Mesenchymal stem cell (in vitro differentiated cells and primary cell): ENCODE results near the gene GFRA1.
A peak's percentile ranks its signal among the peaks of the same experiment; 100 is the strongest.

Experiments
- DNase-seq: peaks from one replicate; pipeline ENCODE4 v3.0.0-alpha.2; 2013
- H2AFZ ChIP-seq: one replicate; pipeline ENCODE4 v1.6.1; 2013; ENCODE audit warnings: low read depth, mild to moderate bottlenecking, control low read depth, inconsistent platforms, low read length, moderate library complexity
- H2AK5ac ChIP-seq: 2 replicates; pipeline ENCODE4 v1.6.1; 2013; ENCODE audit warnings: low read length, moderate library complexity, mild to moderate bottlenecking, inconsistent platforms; ENCODE audit not compliant: severe bottlenecking
- H2BK120ac ChIP-seq: one replicate; pipeline ENCODE4 v1.6.1; 2013; ENCODE audit warnings: low read depth, mild to moderate bottlenecking, inconsistent platforms, low read length, moderate library complexity
- H2BK12ac ChIP-seq, 2 experiments: one replicate each; pipeline ENCODE4 v1.6.1; 2013; ENCODE audit warnings: inconsistent platforms in 2 of 2, low read length in 2 of 2, mild to moderate bottlenecking in 2 of 2, moderate library complexity in 2 of 2, control low read depth in 1 of 2
- H2BK15ac ChIP-seq: one replicate; pipeline ENCODE4 v1.6.1; 2013; ENCODE audit warnings: mild to moderate bottlenecking, low read depth, inconsistent platforms; ENCODE audit not compliant: poor library complexity, severe bottlenecking
- H2BK5ac ChIP-seq: 2 replicates; pipeline ENCODE4 v1.6.1; 2013; ENCODE audit warnings: low read depth, mild to moderate bottlenecking, low read length, control low read depth, inconsistent platforms; ENCODE audit not compliant: poor library complexity, severe bottlenecking
- H3K14ac ChIP-seq, 2 experiments: one replicate each; pipeline ENCODE4 v1.6.1; 2013; ENCODE audit warnings: inconsistent platforms in 2 of 2, low read length in 2 of 2, control low read depth in 1 of 2, mild to moderate bottlenecking in 1 of 2, moderate library complexity in 1 of 2
- H3K18ac ChIP-seq, 2 experiments: one replicate each; pipeline ENCODE4 v1.6.1; 2013; ENCODE audit warnings: inconsistent platforms in 2 of 2, low read length in 2 of 2, control low read depth in 1 of 2, low read depth in 1 of 2, mild to moderate bottlenecking in 1 of 2
- H3K23ac ChIP-seq, 2 experiments: one replicate each; pipeline ENCODE4 v1.6.1; 2013; ENCODE audit warnings: inconsistent platforms in 2 of 2, low read length in 2 of 2, mild to moderate bottlenecking in 2 of 2, moderate library complexity in 2 of 2, control low read depth in 1 of 2
- H3K27ac ChIP-seq: 2 replicates; pipeline ENCODE4 v1.5.1; 2013; ENCODE audit warnings: mild to moderate bottlenecking, moderate library complexity, low read length, control low read depth, inconsistent platforms; ENCODE audit not compliant: poor library complexity, severe bottlenecking
- H3K27me3 ChIP-seq, 2 experiments: 2 replicates each; pipeline versions ENCODE4 v1.6.1 to v1.7.0; 2013; ENCODE audit warnings: low read length in 2 of 2, mild to moderate bottlenecking in 2 of 2, moderate library complexity in 2 of 2, control low read depth in 1 of 2, inconsistent platforms in 1 of 2; ENCODE audit not compliant: control insufficient read depth in 1 of 2, insufficient read depth in 1 of 2
- H3K36me3 ChIP-seq, 2 experiments: 2 replicates each; pipeline versions ENCODE4 v1.6.1 to v1.7.0; 2013; ENCODE audit warnings: low read length in 2 of 2, control low read depth in 1 of 2, inconsistent platforms in 1 of 2, low read depth in 1 of 2, mild to moderate bottlenecking in 1 of 2; ENCODE audit not compliant: insufficient read depth in 2 of 2, control insufficient read depth in 1 of 2
- H3K4ac ChIP-seq, 2 experiments: one replicate each; pipeline ENCODE4 v1.6.1; 2013; ENCODE audit warnings: inconsistent platforms in 2 of 2, low read length in 2 of 2, mild to moderate bottlenecking in 2 of 2, moderate library complexity in 2 of 2, control low read depth in 1 of 2, low read depth in 1 of 2
- H3K4me1 ChIP-seq: 2 replicates; pipeline ENCODE4 v1.6.1; 2013; ENCODE audit warnings: low read depth, low read length, control low read depth; ENCODE audit not compliant: control insufficient read depth, insufficient read depth
- H3K4me2 ChIP-seq: 2 replicates; pipeline ENCODE4 v1.6.1; 2013; ENCODE audit warnings: low read length, mild to moderate bottlenecking, inconsistent platforms; ENCODE audit not compliant: poor library complexity, severe bottlenecking
- H3K4me3 ChIP-seq, 2 experiments: 2 replicates each; pipeline versions ENCODE4 v1.5.1 to v1.7.0; 2013; ENCODE audit warnings: low read length in 2 of 2, mild to moderate bottlenecking in 2 of 2, control low read depth in 1 of 2, low read depth in 1 of 2; ENCODE audit not compliant: insufficient read depth in 1 of 2
- H3K79me1 ChIP-seq: replicated peaks from 2 replicates; pipeline ENCODE4 v1.6.1; 2013; ENCODE audit warnings: mild to moderate bottlenecking, control low read depth, low read length, inconsistent platforms; ENCODE audit not compliant: poor library complexity, severe bottlenecking
- H3K9ac ChIP-seq: 2 replicates; pipeline ENCODE4 v1.7.0; 2013; ENCODE audit warnings: mild to moderate bottlenecking, low read length, moderate library complexity
- H3K9me3 ChIP-seq: 2 replicates; pipeline ENCODE4 v1.7.0; 2013; ENCODE audit warnings: mild to moderate bottlenecking, low read length; ENCODE audit not compliant: control insufficient read depth
- H4K8ac ChIP-seq: one replicate; pipeline ENCODE4 v1.6.1; 2013; ENCODE audit warnings: inconsistent platforms, mild to moderate bottlenecking, low read length, moderate library complexity
- H4K91ac ChIP-seq: one replicate; pipeline ENCODE4 v1.6.1; 2013; ENCODE audit warnings: mild to moderate bottlenecking, low read length, inconsistent platforms
- WGBS: methylation state at CpG from one replicate; pipeline ENCODE4 v1.1.7; 2013; ENCODE audit warnings: mixed read lengths; 5-methylcytosine and 5-hydroxymethylcytosine counted together

Gene GFRA1

GRCh38 chr10:116150606-116151005 lies 122.4 kb downstream of the GFRA1 start:
- Histone ChIP-seq H3K23ac (no peak overlapping the region), H2BK5ac (no peak overlapping the region), H3K4me1 (peaks cover 2% of the 10 kb centered on the region), H2BK12ac (no peak overlapping the region), H2AFZ (no peak overlapping the region), H3K27me3 (no peaks in the 10 kb centered on the region), H3K4me2 (no peak overlapping the region), H4K91ac (no peak overlapping the region), H4K8ac (no peak overlapping the region), H3K18ac (no peak overlapping the region), H3K27ac (no peak overlapping the region), H3K9ac (no peak overlapping the region), H3K14ac (no peak overlapping the region), H3K9me3 (no peaks in the 10 kb centered on the region), H3K4me3 (no peak overlapping the region), H3K79me1 (peaks cover 33% of the 10 kb centered on the region), H2BK15ac (no peak overlapping the region), H2AK5ac (no peak overlapping the region), H3K4ac (no peak overlapping the region), H2BK120ac (no peak overlapping the region), H3K36me3 (no peaks in the 10 kb centered on the region)
- 100% methylated on average over 1 of the region's 6 CpGs for WGBS
- no peak for DNase-seq

GRCh38 chr10:116147147-116147905 lies 125.7 kb downstream of the GFRA1 start:
- no peak overlapping the region for H3K9ac ChIP-seq
- no peak overlapping the region for H3K4me3 ChIP-seq
- no peak overlapping the region for H3K18ac ChIP-seq
- no peaks in the 10 kb centered on the region for H3K9me3 ChIP-seq
- no peak overlapping the region for H2BK120ac ChIP-seq
- H4K8ac ChIP-seq = no peak overlapping the region
- no peak overlapping the region for H3K4me2 ChIP-seq
- DNase-seq = no peak
- peaks cover 2% of the 10 kb centered on the region for H3K4me1 ChIP-seq
- no peaks in the 10 kb centered on the region for H3K36me3 ChIP-seq
- H3K27ac ChIP-seq = no peak overlapping the region
- peaks cover 30% of the 10 kb centered on the region for H3K79me1 ChIP-seq
- no peak overlapping the region for H3K4ac ChIP-seq
- H2BK12ac ChIP-seq = no peak overlapping the region
- WGBS = 79% methylated on average over 15 of the region's 15 CpGs
- no peak overlapping the region for H4K91ac ChIP-seq
- H2BK5ac ChIP-seq = no peak overlapping the region
- no peaks in the 10 kb centered on the region for H3K27me3 ChIP-seq
- H2AK5ac ChIP-seq = no peak overlapping the region
- no peak overlapping the region for H2BK15ac ChIP-seq
- no peak overlapping the region for H2AFZ ChIP-seq
- no peak overlapping the region for H3K14ac ChIP-seq
- H3K23ac ChIP-seq = no peak overlapping the region

GRCh38 chr10:116146372-116147140 lies 126.5 kb downstream of the GFRA1 start:
- Histone ChIP-seq H2BK15ac (no peak overlapping the region), H3K14ac (no peak overlapping the region), H3K9me3 (no peaks in the 10 kb centered on the region), H2BK5ac (no peak overlapping the region), H3K4me1 (peaks cover 2% of the 10 kb centered on the region), H4K91ac (no peak overlapping the region), H3K27me3 (no peaks in the 10 kb centered on the region), H3K23ac (no peak overlapping the region), H2AFZ (no peak overlapping the region), H3K4ac (no peak overlapping the region), H2BK12ac (no peak overlapping the region), H3K4me2 (no peak overlapping the region), H2AK5ac (no peak overlapping the region), H2BK120ac (no peak overlapping the region), H3K4me3 (no peak overlapping the region), H3K36me3 (no peaks in the 10 kb centered on the region), H4K8ac (no peak overlapping the region), H3K27ac (no peak overlapping the region), H3K79me1 (peaks cover 26% of the 10 kb centered on the region), H3K18ac (no peak overlapping the region), H3K9ac (no peak overlapping the region)
- DNase-seq = peak; percentile 25
- WGBS = 91% methylated on average over 3 of the region's 3 CpGs

- no peak overlapping the region for H3K4me3 ChIP-seq
- no peak overlapping the region for H3K14ac ChIP-seq
- H3K79me1 ChIP-seq = peaks cover 18% of the 10 kb centered on the region
- no peak overlapping the region for H3K4ac ChIP-seq
- no peak overlapping the region for H2BK5ac ChIP-seq
- H2BK15ac ChIP-seq = no peak overlapping the region
- no peak overlapping the region for H4K8ac ChIP-seq
- no peak overlapping the region for H3K27ac ChIP-seq
- H3K18ac ChIP-seq = no peak overlapping the region
- H3K9ac ChIP-seq = no peak overlapping the region
- H3K36me3 ChIP-seq = no peaks in the 10 kb centered on the region
- H2AFZ ChIP-seq = no peak overlapping the region
- DNase-seq = no peak
- no peak overlapping the region for H3K4me2 ChIP-seq
- no peaks in the 10 kb centered on the region for H3K9me3 ChIP-seq
- H3K4me1 ChIP-seq = peaks cover 4% of the 10 kb centered on the region
- no peak overlapping the region for H2BK12ac ChIP-seq
- H2AK5ac ChIP-seq = no peak overlapping the region
- H4K91ac ChIP-seq = no peak overlapping the region
- WGBS = 98% methylated on average over 3 of the region's 4 CpGs
- no peak overlapping the region for H2BK120ac ChIP-seq
- no peak overlapping the region for H3K23ac ChIP-seq
- no peaks in the 10 kb centered on the region for H3K27me3 ChIP-seq
Observed at GRCh38 chr10:116143673-116144222, 129.3 kb downstream of the GFRA1 start.
